HCT116 (cell line): Measurements from ENCODE around the gene KRT6A.

Source experiments
- CTCF ChIP-seq, 3 experiments: fragments of 200-600 bp in 1 of 3; sonication (generic) in 1 of 3; IDR thresholded peaks in 2 of 3; conservative IDR thresholded peaks in 1 of 3; 2 replicates each; pipeline ENCODE4 v1.5.1; 2012 to 2017; ENCODE audit warnings: low read depth in 2 of 3, low read length in 2 of 3, antibody characterized with exemption in 1 of 3, borderline replicate concordance in 1 of 3, control low read depth in 1 of 3, mild to moderate bottlenecking in 1 of 3, mixed read lengths in 1 of 3, mixed run types in 1 of 3, moderate library complexity in 1 of 3; ENCODE audit not compliant: insufficient read depth in 1 of 3
- EZH2 ChIP-seq: fragments of 200-600 bp; sonication (generic); IDR thresholded peaks from 2 replicates; pipeline ENCODE4 v1.6.1; 2017; ENCODE audit warnings: antibody characterized with exemption, mixed run types
- EZH2phosphoT487 ChIP-seq: fragments of 200-600 bp; IDR thresholded peaks from 2 replicates; pipeline ENCODE4 v1.6.1; 2018; ENCODE audit warnings: antibody characterized with exemption, borderline replicate concordance
- JUND ChIP-seq: IDR thresholded peaks from 2 replicates; pipeline ENCODE4 v1.6.1; 2012
- POLR2A ChIP-seq: IDR thresholded peaks from 2 replicates; pipeline ENCODE4 v1.7.0; 2011; ENCODE audit warnings: borderline replicate concordance; ENCODE audit not compliant: insufficient read depth, insufficient read length; ENCODE audit errors: extremely low read depth
- REST ChIP-seq: IDR thresholded peaks from 2 replicates; pipeline ENCODE4 v1.6.1; 2012; ENCODE audit warnings: low read depth
- SP1 ChIP-seq: IDR thresholded peaks from 2 replicates; pipeline ENCODE4 v1.6.1; 2012; ENCODE audit warnings: low read depth
- ZFX ChIP-seq: fragments of 450-650 bp; IDR thresholded peaks from 2 replicates; pipeline ENCODE4 v1.6.1; 2017

- TF ChIP-seq JUND, result no peak
- TF ChIP-seq CTCF (IDR thresholded peaks at IDR 0.05 in 2 of 3, conservative IDR thresholded peaks at IDR 0.05 in 1 of 3; ENCODE audit: borderline replicate concordance in 1 of 3, insufficient read depth in 1 of 3, low read depth in 2 of 3, low read length in 2 of 3), result no peak
- TF ChIP-seq EZH2phosphoT487, result no peak
- TF ChIP-seq REST, result no peak
- TF ChIP-seq EZH2, result no peak
- no peak for TF ChIP-seq POLR2A
- TF ChIP-seq ZFX, result no peak
- TF ChIP-seq SP1, result no peak
Measured at GRCh38 chr12:52518574-52519386, 25.7 kb upstream of the KRT6A start.
